Progenitor cell of endocrine pancreas (in vitro differentiated cells): ENCODE measurements around the gene CALML6. TPM values are rescaled to one million over a fixed set of nuclear protein-coding genes. Genes with fewer than 3 reads are reported as not detected.
A peak's percentile ranks its signal among the peaks of the same experiment; 100 is the strongest.

ENCODE experiments used
- DNase-seq: peaks from one replicate; pipeline ENCODE4 v3.0.0; 2021; ENCODE audit warnings: low spot score; ENCODE audit not compliant: unreplicated experiment
- H3K27ac Mint-ChIP-seq: 2 replicates; pipeline ENCODE4 v1.8.0; 2021; ENCODE audit warnings: mild to moderate bottlenecking, moderate library complexity, mixed read lengths
- H3K27me3 Mint-ChIP-seq: 2 replicates; pipeline ENCODE4 v1.8.0; 2021; ENCODE audit warnings: mixed read lengths
- H3K36me3 Mint-ChIP-seq: 2 replicates; pipeline ENCODE4 v1.8.0; 2022; ENCODE audit warnings: mixed read lengths; ENCODE audit not compliant: insufficient read depth
- H3K4me1 Mint-ChIP-seq: 2 replicates; pipeline ENCODE4 v1.8.0; 2021; ENCODE audit warnings: low read depth, mixed read lengths
- H3K4me3 Mint-ChIP-seq: 2 replicates; pipeline ENCODE4 v1.8.0; 2021; ENCODE audit warnings: low read depth, mild to moderate bottlenecking, moderate library complexity, mixed read lengths
- H3K9me3 Mint-ChIP-seq: 2 replicates; pipeline ENCODE4 v1.8.0; 2021; ENCODE audit warnings: low read depth, mixed read lengths
- total RNA-seq: library from RNA; stranded (reverse); gene quantifications from 2 replicates; pipeline ENCODE4 v1.2.1, GENCODE V29; 2021
- TF ChIP-seq, protein P1 (sequence below): fragments of 200-600 bp; sonication (generic); IDR thresholded peaks from one replicate; pipeline ENCODE4 v1.5.0; 2021; ENCODE audit warnings: antibody characterized with exemption, mild to moderate bottlenecking; ENCODE audit not compliant: unreplicated experiment

The CALML6 gene
- total RNA-seq, 1 donor from 2014 or later: 1.1 TPM

DNA sequence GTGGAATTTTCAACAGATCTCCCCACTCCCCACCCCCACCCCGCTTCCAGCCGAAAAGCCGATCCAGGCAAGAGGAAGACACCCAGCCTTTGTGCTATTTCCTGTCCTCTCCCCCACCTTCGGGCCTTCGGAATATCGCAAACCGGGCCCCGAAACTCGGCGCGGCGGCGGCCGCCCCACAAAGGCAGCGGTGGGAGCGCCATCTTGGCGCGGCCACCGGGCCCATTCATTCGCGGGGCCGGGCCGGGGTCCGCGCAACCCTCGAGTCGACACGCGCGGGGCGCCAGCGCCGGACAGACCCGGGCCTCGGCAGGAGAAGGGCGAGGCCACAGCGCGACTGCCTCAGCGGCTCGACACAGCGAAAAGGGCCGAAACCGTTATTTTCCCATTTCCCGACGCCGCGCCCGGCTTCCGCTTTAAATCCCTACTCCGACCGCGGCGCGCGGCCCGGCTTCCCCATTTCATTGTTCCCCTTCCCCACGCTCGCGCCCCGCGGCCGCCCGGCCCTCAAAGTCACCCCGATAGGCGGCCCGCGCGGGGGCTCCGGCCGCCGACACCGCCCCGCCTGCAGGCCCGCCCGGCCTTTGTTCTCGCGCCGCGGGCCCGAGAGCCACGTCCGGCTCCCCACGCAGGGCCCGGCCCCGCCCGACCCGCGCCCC is 25.1 kb upstream of the CALML6 start:
- no peak for DNase-seq
- Mint-ChIP-seq H3K9me3 (no peaks in the 10 kb centered on the region), H3K36me3 (peaks cover 4% of the 10 kb centered on the region), H3K4me1 (peaks cover 32% of the 10 kb centered on the region), H3K27ac (peak overlapping the region; percentile 93), H3K27me3 (peaks cover 4% of the 10 kb centered on the region), H3K4me3 (peak overlapping the region; percentile 84)
- TF ChIP-seq, protein P1, sequence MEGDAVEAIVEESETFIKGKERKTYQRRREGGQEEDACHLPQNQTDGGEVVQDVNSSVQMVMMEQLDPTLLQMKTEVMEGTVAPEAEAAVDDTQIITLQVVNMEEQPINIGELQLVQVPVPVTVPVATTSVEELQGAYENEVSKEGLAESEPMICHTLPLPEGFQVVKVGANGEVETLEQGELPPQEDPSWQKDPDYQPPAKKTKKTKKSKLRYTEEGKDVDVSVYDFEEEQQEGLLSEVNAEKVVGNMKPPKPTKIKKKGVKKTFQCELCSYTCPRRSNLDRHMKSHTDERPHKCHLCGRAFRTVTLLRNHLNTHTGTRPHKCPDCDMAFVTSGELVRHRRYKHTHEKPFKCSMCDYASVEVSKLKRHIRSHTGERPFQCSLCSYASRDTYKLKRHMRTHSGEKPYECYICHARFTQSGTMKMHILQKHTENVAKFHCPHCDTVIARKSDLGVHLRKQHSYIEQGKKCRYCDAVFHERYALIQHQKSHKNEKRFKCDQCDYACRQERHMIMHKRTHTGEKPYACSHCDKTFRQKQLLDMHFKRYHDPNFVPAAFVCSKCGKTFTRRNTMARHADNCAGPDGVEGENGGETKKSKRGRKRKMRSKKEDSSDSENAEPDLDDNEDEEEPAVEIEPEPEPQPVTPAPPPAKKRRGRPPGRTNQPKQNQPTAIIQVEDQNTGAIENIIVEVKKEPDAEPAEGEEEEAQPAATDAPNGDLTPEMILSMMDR: no peak

DNA sequence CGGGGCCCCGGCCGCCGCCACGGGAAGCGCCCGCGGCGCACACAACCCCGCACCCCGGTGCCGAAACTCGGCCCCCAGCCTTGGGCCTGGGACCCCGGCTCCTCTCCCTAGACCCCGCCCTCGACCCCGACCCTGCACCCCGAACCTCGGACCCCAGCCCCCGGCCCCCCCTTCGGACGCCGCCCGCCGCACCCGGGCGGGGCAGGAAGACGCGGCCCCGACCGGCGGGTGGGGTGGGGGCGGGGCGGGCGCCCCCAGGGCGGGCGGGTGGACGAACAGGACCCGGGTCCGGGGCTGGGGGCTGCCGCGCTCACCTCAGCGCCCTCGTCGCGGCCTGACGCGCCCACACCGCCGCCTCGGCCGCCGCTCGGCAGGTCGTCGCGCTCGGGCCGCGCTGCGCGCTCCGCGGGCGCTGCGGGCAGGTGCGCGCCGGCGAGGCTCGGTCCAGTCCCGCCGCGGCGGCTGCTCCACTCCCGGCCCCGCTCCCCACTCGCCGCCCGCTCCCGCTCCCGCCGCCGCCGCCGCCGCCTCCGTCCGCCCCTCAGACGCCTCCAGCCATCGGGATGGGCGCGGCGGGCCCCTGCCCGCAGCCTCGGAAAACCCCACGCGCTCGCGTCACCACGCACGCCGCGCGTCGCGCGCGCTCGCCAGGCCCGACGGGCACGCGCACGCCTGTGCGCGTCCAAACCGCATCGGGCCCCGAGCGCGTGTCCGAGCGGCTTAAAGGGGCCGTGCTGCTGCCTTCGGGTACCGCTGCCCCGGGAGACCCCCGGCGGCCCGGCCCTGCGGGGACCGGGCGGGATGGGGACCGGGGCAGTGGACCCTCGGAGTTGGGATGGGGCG is 24.3 kb upstream of the CALML6 start, which contains the start of gene GNB1:
GNB1 (minus strand) TSS at position 582 of the 843 bp plus-strand sequence. CDS start 65,634 bp downstream, outside the sequence.
- H3K9me3 Mint-ChIP-seq: no peaks in the 10 kb centered on the region
- peaks cover 4% of the 10 kb centered on the region for H3K36me3 Mint-ChIP-seq
- peak within 1 kb of the TSS; percentile 88 for H3K27ac Mint-ChIP-seq
- peak; percentile 83 for DNase-seq
- H3K4me3 Mint-ChIP-seq: peak within 1 kb of the TSS; percentile 84
- H3K4me1 Mint-ChIP-seq: peaks cover 33% of the 10 kb centered on the region
- TF ChIP-seq, protein P1: no peak
- H3K27me3 Mint-ChIP-seq: peaks cover 7% of the 10 kb centered on the region

DNA sequence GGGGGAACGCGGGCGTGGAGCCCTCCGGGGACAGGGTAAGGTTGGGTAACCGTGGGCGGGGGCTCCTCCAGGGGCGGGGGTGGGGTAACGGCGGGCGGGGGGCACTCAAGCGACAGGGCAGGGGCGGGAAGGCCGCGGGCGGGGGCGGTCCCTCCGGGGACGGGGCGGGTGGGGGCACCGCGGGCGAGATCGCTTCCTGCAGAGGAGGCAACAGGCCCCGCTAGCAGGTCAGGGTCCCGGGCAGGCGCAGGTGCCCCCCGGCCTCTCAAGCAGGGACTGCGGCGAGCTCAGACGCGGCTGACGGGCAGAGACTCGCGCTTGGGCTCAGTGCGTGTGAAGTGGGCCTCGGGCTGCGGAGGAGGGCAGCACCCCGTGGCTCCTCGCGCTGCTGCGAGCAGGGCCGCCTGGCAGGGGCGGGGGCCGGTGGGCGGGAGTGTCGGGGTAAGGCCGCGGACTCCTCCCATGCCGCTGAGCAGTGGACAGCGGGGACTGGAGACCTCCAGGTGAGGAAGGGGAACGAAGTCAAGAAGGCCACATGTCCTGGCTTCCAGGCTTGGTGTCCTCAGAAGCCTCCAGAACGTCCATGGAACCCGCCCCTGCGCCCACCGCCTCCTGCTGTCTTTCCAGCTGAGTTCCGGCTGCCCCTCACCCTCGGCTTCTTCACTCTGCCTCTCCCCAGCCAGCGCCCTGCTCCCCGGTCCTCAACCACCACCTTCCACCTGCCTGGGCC is 23.5 kb upstream of the CALML6 start:
- Mint-ChIP-seq H3K36me3 (peaks cover 2% of the 10 kb centered on the region), H3K9me3 (no peaks in the 10 kb centered on the region), H3K4me1 (peaks cover 31% of the 10 kb centered on the region), H3K27ac (peak overlapping the region; percentile 77), H3K27me3 (peaks cover 12% of the 10 kb centered on the region), H3K4me3 (peak overlapping the region; percentile 79)
- TF ChIP-seq, protein P1: no peak
- DNase-seq: peak; percentile 49

DNA sequence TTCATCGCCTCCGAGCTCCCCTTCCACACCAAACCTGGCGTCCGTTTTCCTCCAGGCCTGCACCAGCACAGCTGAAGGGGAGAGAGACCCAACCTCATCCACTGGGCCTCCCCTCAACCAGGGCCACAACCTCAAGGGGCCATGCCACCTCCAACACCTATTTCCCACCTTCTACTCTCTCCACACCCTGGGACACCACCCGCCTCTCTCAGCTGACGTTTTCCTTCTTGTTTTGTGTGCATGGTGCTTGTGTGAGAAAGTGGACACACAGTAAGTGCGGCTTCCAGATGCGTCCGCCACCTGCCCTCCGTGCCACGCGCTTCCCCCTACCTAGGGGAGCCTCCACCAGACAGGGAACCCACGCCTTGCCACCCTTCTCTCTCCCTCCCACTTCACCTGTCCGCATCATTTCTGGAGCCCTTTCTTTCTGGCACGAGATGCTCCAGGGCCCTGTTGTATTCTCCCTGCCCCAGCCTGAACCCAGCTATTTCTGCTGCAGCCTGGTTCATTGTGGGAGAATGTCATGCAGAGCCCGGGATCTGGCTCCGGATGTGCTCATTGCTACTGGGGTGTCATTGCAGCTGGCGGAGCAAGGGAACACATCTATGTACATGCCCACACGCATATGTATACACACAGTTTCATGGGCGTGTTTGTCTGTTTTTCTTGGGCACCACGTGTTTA is 22.8 kb upstream of the CALML6 start:
- no peak for DNase-seq
- Mint-ChIP-seq H3K27ac (peak overlapping the region; percentile 77), H3K4me3 (peak overlapping the region; percentile 79), H3K9me3 (no peaks in the 10 kb centered on the region), H3K36me3 (peaks cover 2% of the 10 kb centered on the region), H3K27me3 (peaks cover 12% of the 10 kb centered on the region), H3K4me1 (peaks cover 28% of the 10 kb centered on the region)
- TF ChIP-seq, protein P1: no peak
